ENCODE results near the gene HMSD. TPM values are rescaled to one million over a fixed set of nuclear protein-coding genes. Genes with fewer than 3 reads are reported as not detected.

HMSD gene
- total and polyA plus RNA-seq, 2 experiments from 2014 or later: 2.6 to 25.1 TPM

GRCh38 chr18:63960891-63961290 is 11.8 kb downstream of the HMSD start:
- Histone ChIP-seq H3K79me2 (replicated peaks; ENCODE audit: insufficient read depth) (no peaks in the 10 kb centered on the region), H4K20me1 (replicated peaks; ENCODE audit: insufficient read depth) (no peaks in the 10 kb centered on the region), H3K36me3 (ENCODE audit: insufficient read depth) (no peaks in the 10 kb centered on the region), H3K4me3 (no peak overlapping the region), H3K4me1 (ENCODE audit: insufficient read depth) (no peaks in the 10 kb centered on the region), H3F3A (replicated peaks; ENCODE audit: low read depth) (no peaks in the 10 kb centered on the region), H3K27ac (ENCODE audit: low read depth) (no peak overlapping the region), H2AFZ (no peak overlapping the region), H3K4me2 (no peak overlapping the region), H3K9me2 (ENCODE audit: insufficient read depth) (no peaks in the 10 kb centered on the region), H3K27me3 (ENCODE audit: insufficient read depth) (peaks cover 5% of the 10 kb centered on the region; the same call in 1 of the 2 replicates)
- H3K36me3 Mint-ChIP-seq (ENCODE audit: low read depth): no peaks in the 10 kb centered on the region; the same call in 2 of the 3 replicates
- no peak overlapping the region for H3K4me3 Mint-ChIP-seq
- H3K27me3 Mint-ChIP-seq (ENCODE audit: insufficient read depth, low read depth, poor library complexity): peaks cover 5% of the 10 kb centered on the region
- no peaks in the 10 kb centered on the region for H3K9me3 Mint-ChIP-seq
- H3K4me1 Mint-ChIP-seq: no peaks in the 10 kb centered on the region
- no peak for DNase-seq (ENCODE audit: low spot score)
- no peak for ATAC-seq
- no peak overlapping the region for H3K27ac Mint-ChIP-seq
- TF ChIP-seq JUNB (IDR thresholded peaks at IDR 0.05; ENCODE audit: unreplicated experiment) (no peak), CTCF (conservative IDR thresholded peaks at IDR 0.05; ENCODE audit: low read depth in 2 of 2) (no peak), EZH2phosphoT487 (IDR thresholded peaks at IDR 0.05; ENCODE audit: unreplicated experiment) (no peak), STAT1 (IDR thresholded peaks at IDR 0.05; ENCODE audit: unreplicated experiment) (no peak), ZNF331 (CRISPR knock-in tag; IDR thresholded peaks at IDR 0.05; ENCODE audit: low read depth) (no peak), NANOG (IDR thresholded peaks at IDR 0.05; ENCODE audit: borderline replicate concordance) (no peak), REST (IDR thresholded peaks at IDR 0.05; ENCODE audit: unreplicated experiment) (no peak), EZH2 (IDR thresholded peaks at IDR 0.05; ENCODE audit: low read depth, unreplicated experiment) (no peak), ZNF462 (CRISPR knock-in tag; IDR thresholded peaks at IDR 0.05) (no peak), POLR2AphosphoS5 (IDR thresholded peaks at IDR 0.05; ENCODE audit: low read depth) (no peak), CREB1 (CRISPR knock-in tag; IDR thresholded peaks at IDR 0.05; ENCODE audit: low read depth) (no peak), ZNF114 (CRISPR knock-in tag; IDR thresholded peaks at IDR 0.05) (no peak), ETS1 (IDR thresholded peaks at IDR 0.05) (no peak)
